K562 (cell line): ENCODE data around the gene GYS1. TPM values are rescaled to one million over a fixed set of nuclear protein-coding genes. Genes with fewer than 3 reads are reported as not detected.

ENCODE experiments used
- ATF2 ChIP-seq: sonication (generic); formaldehyde crosslinking; IDR thresholded peaks from 2 replicates; pipeline ENCODE4 v1.8.1; 2022; ENCODE audit warnings: missing genetic modification reagents
- ATF7 ChIP-seq: fragments of 450-650 bp; IDR thresholded peaks from 2 replicates; pipeline ENCODE4 v1.7.1; 2014; ENCODE audit warnings: mild to moderate bottlenecking, moderate library complexity
- EP400 ChIP-seq: fragments of 450-650 bp; IDR thresholded peaks from 2 replicates; pipeline ENCODE4 v1.6.1; 2017; ENCODE audit warnings: antibody characterized with exemption, mild to moderate bottlenecking, moderate library complexity
- EZH2 ChIP-seq: IDR thresholded peaks from 2 replicates; pipeline ENCODE4 v1.6.1; 2012; ENCODE audit warnings: low read depth, mild to moderate bottlenecking, inconsistent platforms, low read length, borderline replicate concordance
- HDAC2 ChIP-seq: fragments of 450-650 bp; IDR thresholded peaks from 2 replicates; pipeline ENCODE4 v1.6.1; 2016; ENCODE audit warnings: mild to moderate bottlenecking
- HDAC3 ChIP-seq: fragments of 450-650 bp; IDR thresholded peaks from 2 replicates; pipeline ENCODE4 v1.6.1; 2018; ENCODE audit warnings: borderline replicate concordance, mild to moderate bottlenecking, moderate library complexity; ENCODE audit not compliant: partially characterized antibody
- MEIS2 ChIP-seq: fragments of 450-650 bp; IDR thresholded peaks from 2 replicates; pipeline ENCODE4 v1.6.1; 2014; ENCODE audit warnings: mild to moderate bottlenecking; ENCODE audit not compliant: partially characterized antibody
- MTA3 ChIP-seq: fragments of 450-650 bp; formaldehyde crosslinking; IDR thresholded peaks from 2 replicates; pipeline ENCODE4 v1.6.1; 2017; ENCODE audit warnings: mild to moderate bottlenecking, borderline replicate concordance
- POLR2A ChIP-seq: fragments of 450-650 bp; conservative IDR thresholded peaks from 2 replicates; pipeline ENCODE4 v1.6.1; 2016
- REST ChIP-seq, 2 experiments: fragments of 450-650 bp; formaldehyde crosslinking in 1 of 2; IDR thresholded peaks; 2 replicates each; pipeline versions ENCODE4 v1.4.0 to v1.6.1; 2014 to 2020; ENCODE audit warnings: mild to moderate bottlenecking in 2 of 2, borderline replicate concordance in 1 of 2, low read depth in 1 of 2
- RNF2 ChIP-seq: sonication (generic); IDR thresholded peaks from 2 replicates; pipeline ENCODE4 v1.6.1; 2016
- SAP30 ChIP-seq: fragments of 200-600 bp; sonication (generic); IDR thresholded peaks from 2 replicates; pipeline ENCODE4 v1.6.1; 2012; ENCODE audit warnings: borderline replicate concordance, low read depth, mild to moderate bottlenecking, moderate library complexity, low read length, control low read depth, inconsistent platforms; ENCODE audit not compliant: insufficient read depth, poor library complexity, severe bottlenecking
- XRCC4 ChIP-seq: IDR thresholded peaks from one replicate; pipeline ENCODE4 v1.6.1; 2011; ENCODE audit not compliant: insufficient read depth, insufficient read length; ENCODE audit errors: extremely low read depth
- ZBTB49 ChIP-seq: sonication (generic); formaldehyde crosslinking; IDR thresholded peaks from 2 replicates; pipeline ENCODE4 v1.8.0; 2022; ENCODE audit warnings: missing genetic modification reagents, mild to moderate bottlenecking, borderline replicate concordance
- polyA plus RNA-seq, 8 experiments: library from polyadenylated mRNA; depleted of rRNA in 4 of 8; stranded (reverse) in 5 of 8; unstranded in 3 of 8; fragments of >200 nt; fragmentation: Nextera tagmentation in 2 of 8; fragmentation: Illumina TruSeq in 1 of 8; extraction: Ambion mirVana in 2 of 8; extraction: Trizol in 1 of 8; gene quantifications; 2 replicates each; pipeline versions ENCODE4 v1.2.1 to v1.2.3, GENCODE V29; 2011 to 2014; ENCODE audit warnings: inconsistent platforms in 1 of 8, missing spikeins in 1 of 8
- total RNA-seq, 7 experiments: library from RNA; depleted of rRNA in 6 of 7; stranded (reverse); fragments of >200 nt in 6 of 7; fragmentation: Illumina TruSeq in 2 of 7; extraction: Trizol in 2 of 7; gene quantifications; 2 replicates each; pipeline versions ENCODE4 v1.2.1 to v1.2.3, GENCODE V29; 2011 to 2021; ENCODE audit warnings: low replicate concordance in 1 of 7
- TF ChIP-seq, protein P1 (sequence below): IDR thresholded peaks from 3 replicates; pipeline ENCODE4 v1.6.1; 2011; ENCODE audit warnings: borderline replicate concordance, mild to moderate bottlenecking; ENCODE audit not compliant: insufficient read length, insufficient read depth

GYS1 gene
- total and polyA plus RNA-seq, 9 of the 15 experiments (the other 6 are each of a cell fraction or from before 2014, with no cell fraction given): 1.9 to 31.1 (median 15.2) TPM

DNA sequence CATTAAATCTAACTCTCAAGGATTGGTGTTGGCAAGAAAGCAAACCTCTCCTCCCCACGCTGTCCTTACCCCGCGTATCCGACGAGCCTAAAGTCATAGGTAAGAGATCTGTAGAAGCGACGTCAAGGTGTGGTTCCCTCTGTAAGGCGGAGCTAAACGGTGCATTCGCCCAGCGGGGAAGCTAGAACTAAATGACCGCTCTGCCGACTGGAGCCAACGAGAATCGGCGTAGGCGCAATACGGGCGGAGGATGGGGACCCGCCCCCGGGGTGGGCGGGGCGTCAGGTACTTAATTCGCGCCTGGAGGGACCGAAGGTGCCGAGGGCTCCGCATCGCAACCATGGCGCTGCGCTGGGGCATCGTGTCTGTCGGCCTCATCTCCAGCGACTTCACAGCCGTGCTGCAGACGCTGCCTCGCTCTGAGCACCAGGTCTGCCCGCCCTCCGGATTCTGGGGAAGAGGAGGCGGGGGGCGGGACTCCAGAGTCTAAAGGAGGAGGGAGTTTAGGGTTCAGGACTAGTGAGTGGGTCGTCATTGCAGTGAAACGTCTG, 59.7 kb downstream of the GYS1 start, which contains the start of gene DHDH (continued):
- no peak for TF ChIP-seq REST (IDR thresholded peaks at IDR 0.05; ENCODE audit: borderline replicate concordance)
- TF ChIP-seq REST (CRISPR knock-in tag; IDR thresholded peaks at IDR 0.05; ENCODE audit: low read depth): 0 out of 2 replicates have a peak, but pooled peaks have one; percentile 51
- TF ChIP-seq, protein P1, sequence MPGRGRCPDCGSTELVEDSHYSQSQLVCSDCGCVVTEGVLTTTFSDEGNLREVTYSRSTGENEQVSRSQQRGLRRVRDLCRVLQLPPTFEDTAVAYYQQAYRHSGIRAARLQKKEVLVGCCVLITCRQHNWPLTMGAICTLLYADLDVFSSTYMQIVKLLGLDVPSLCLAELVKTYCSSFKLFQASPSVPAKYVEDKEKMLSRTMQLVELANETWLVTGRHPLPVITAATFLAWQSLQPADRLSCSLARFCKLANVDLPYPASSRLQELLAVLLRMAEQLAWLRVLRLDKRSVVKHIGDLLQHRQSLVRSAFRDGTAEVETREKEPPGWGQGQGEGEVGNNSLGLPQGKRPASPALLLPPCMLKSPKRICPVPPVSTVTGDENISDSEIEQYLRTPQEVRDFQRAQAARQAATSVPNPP: no peak
- no peak for TF ChIP-seq MEIS2
- TF ChIP-seq ZBTB49 (CRISPR knock-in tag): no peak
- 0 out of 2 replicates have a peak, but pooled peaks have one; percentile 52 for TF ChIP-seq ATF7
- TF ChIP-seq MTA3: 0 out of 2 replicates have a peak, but pooled peaks have one; percentile 37
- no peak for TF ChIP-seq XRCC4
- TF ChIP-seq ATF2 (CRISPR knock-in tag): no peak
- TF ChIP-seq RNF2: no peak
- peak; percentile 79 for TF ChIP-seq HDAC3
- peak; percentile 63 for TF ChIP-seq POLR2A
- TF ChIP-seq HDAC2: no peak
- peak; percentile 36 for TF ChIP-seq SAP30
- TF ChIP-seq EZH2: no peak
- 0 out of 2 replicates have a peak, but pooled peaks have one; percentile 37 for TF ChIP-seq EP400
